ENCODE results near the gene CEACAM5.
A peak's percentile ranks its signal among the peaks of the same experiment; 100 is the strongest.

CEACAM5 gene

DNA sequence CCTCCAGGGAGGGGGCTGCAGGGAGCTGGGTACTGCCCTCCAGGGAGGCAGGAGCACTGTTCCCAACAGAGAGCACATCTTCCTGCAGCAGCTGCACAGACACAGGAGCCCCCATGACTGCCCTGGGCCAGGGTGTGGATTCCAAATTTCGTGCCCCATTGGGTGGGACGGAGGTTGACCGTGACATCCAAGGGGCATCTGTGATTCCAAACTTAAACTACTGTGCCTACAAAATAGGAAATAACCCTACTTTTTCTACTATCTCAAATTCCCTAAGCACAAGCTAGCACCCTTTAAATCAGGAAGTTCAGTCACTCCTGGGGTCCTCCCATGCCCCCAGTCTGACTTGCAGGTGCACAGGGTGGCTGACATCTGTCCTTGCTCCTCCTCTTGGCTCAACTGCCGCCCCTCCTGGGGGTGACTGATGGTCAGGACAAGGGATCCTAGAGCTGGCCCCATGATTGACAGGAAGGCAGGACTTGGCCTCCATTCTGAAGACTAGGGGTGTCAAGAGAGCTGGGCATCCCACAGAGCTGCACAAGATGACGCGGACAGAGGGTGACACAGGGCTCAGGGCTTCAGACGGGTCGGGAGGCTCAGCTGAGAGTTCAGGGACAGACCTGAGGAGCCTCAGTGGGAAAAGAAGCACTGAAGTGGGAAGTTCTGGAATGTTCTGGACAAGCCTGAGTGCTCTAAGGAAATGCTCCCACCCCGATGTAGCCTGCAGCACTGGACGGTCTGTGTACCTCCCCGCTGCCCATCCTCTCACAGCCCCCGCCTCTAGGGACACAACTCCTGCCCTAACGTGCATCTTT is 7.8 kb upstream of the CEACAM5 start:
- TF ChIP-seq ZNF747 (tag by site-specific recombination; IDR thresholded peaks at IDR 0.05) (no peak), ZBTB8A (tag by site-specific recombination; IDR thresholded peaks at IDR 0.05) (no peak), ZNF677 (tag by site-specific recombination; IDR thresholded peaks at IDR 0.05) (no peak), ZFHX2 (tag by site-specific recombination; conservative IDR thresholded peaks at IDR 0.05) (no peak)
- TF ChIP-seq, protein P1, sequence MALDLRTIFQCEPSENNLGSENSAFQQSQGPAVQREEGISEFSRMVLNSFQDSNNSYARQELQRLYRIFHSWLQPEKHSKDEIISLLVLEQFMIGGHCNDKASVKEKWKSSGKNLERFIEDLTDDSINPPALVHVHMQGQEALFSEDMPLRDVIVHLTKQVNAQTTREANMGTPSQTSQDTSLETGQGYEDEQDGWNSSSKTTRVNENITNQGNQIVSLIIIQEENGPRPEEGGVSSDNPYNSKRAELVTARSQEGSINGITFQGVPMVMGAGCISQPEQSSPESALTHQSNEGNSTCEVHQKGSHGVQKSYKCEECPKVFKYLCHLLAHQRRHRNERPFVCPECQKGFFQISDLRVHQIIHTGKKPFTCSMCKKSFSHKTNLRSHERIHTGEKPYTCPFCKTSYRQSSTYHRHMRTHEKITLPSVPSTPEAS (tag by site-specific recombination; IDR thresholded peaks at IDR 0.05): no peak
- ChIA-PET CTCF (interaction anchor here (0.5 to 3.6 kb wide), 16 partner anchors 9 to 130 kb away, joined by 3 to 41 read pairs (median 4); partner anchors contain the start of gene CEACAM3), POLR2A (no interaction called here)
- Histone ChIP-seq H3K9me3 (ENCODE audit: control insufficient read depth, insufficient read depth, low read depth, low read length) (no peaks in the 10 kb centered on the region), H3K4me1 (ENCODE audit: control insufficient read depth, insufficient read depth, low read length) (peaks cover 3% of the 10 kb centered on the region; the same call in 1 of the 2 replicates), H3K27ac (ENCODE audit: extremely low read depth, low read depth, low read length) (no peak overlapping the region), H3K4me3 (ENCODE audit: low read depth, low read length) (no peak overlapping the region), H3K36me3 (ENCODE audit: control insufficient read depth in 2 of 2, insufficient read depth in 1 of 2, low read length in 2 of 2) (no peaks in the 10 kb centered on the region)

- CTCF ChIA-PET: interaction anchor here (0.5 to 3.6 kb wide), 39 partner anchors 9 to 1099 kb away, joined by 3 to 41 read pairs (median 4); partner anchors contain the start of gene CEACAM3
Measured at GRCh38 chr19:41701401-41702075, 6.9 kb upstream of the CEACAM5 start.

More at GRCh38 chr19:41701401-41702075, 6.9 kb upstream of the CEACAM5 start:
- POLR2A ChIA-PET: no interaction called here
- H3K4me3 ChIP-seq (ENCODE audit: low read depth, low read length): no peak overlapping the region
- H3K36me3 ChIP-seq (ENCODE audit: control insufficient read depth in 2 of 2, insufficient read depth in 1 of 2, low read length in 2 of 2): no peaks in the 10 kb centered on the region
- no peak for TF ChIP-seq GLI4 (tag by site-specific recombination; IDR thresholded peaks at IDR 0.05)
- TF ChIP-seq ZNF518A (tag by site-specific recombination; conservative IDR thresholded peaks at IDR 0.05; ENCODE audit: low read depth): no peak
- no peak for TF ChIP-seq ZNF600 (tag by site-specific recombination; IDR thresholded peaks at IDR 0.05)
- no peak for TF ChIP-seq ZBTB17 (tag by site-specific recombination; IDR thresholded peaks at IDR 0.05)
- peak; percentile 62 for TF ChIP-seq CTCF (tag by site-specific recombination; IDR thresholded peaks at IDR 0.05)
- no peak for TF ChIP-seq ZNF248 (tag by site-specific recombination; IDR thresholded peaks at IDR 0.05)
- TF ChIP-seq ZNF426 (tag by site-specific recombination; IDR thresholded peaks at IDR 0.05): no peak
- no peak for TF ChIP-seq ZBTB21 (tag by site-specific recombination; IDR thresholded peaks at IDR 0.05)
- peak; percentile 61 for TF ChIP-seq ZNF654 (tag by site-specific recombination; IDR thresholded peaks at IDR 0.05; ENCODE audit: low read depth)
- TF ChIP-seq REST (tag by site-specific recombination; IDR thresholded peaks at IDR 0.05): no peak
- TF ChIP-seq ZNF398 (tag by site-specific recombination; IDR thresholded peaks at IDR 0.05): peak; percentile 9; the same call in 1 of the 2 replicates
- no peak overlapping the region for H3K27ac ChIP-seq (ENCODE audit: extremely low read depth, low read depth, low read length)
- H3K4me1 ChIP-seq (ENCODE audit: control insufficient read depth, insufficient read depth, low read length): peaks cover 3% of the 10 kb centered on the region; the same call in 1 of the 2 replicates
- H3K9me3 ChIP-seq (ENCODE audit: control insufficient read depth, insufficient read depth, low read depth, low read length): no peaks in the 10 kb centered on the region

Measured in HEK293 (cell line).